WERI-Rb-1 (cell line): Measurements from ENCODE around the gene LMX1A.
A peak's percentile ranks its signal among the peaks of the same experiment; 100 is the strongest.

Source experiments
- DNase-seq: peaks from one replicate; pipeline ENCODE4 v3.0.0-alpha.2; 2020
- H3K27ac ChIP-seq: fragments of 250-450 bp; sonication (Bioruptor Pico); 2 replicates; pipeline ENCODE4 v1.5.1; 2020; ENCODE audit warnings: mild to moderate bottlenecking, moderate library complexity
- H3K27me3 ChIP-seq: fragments of 250-450 bp; sonication (Bioruptor Pico); 2 replicates; pipeline ENCODE4 v1.5.1; 2021; ENCODE audit warnings: mild to moderate bottlenecking, low read depth, moderate library complexity; ENCODE audit not compliant: insufficient read depth, severe bottlenecking
- H3K36me3 ChIP-seq: fragments of 250-450 bp; sonication (Bioruptor Pico); 2 replicates; pipeline ENCODE4 v1.5.1; 2020; ENCODE audit warnings: mild to moderate bottlenecking, moderate library complexity
- H3K4me3 ChIP-seq: 2 replicates; pipeline ENCODE4 v1.5.1; 2011; ENCODE audit warnings: low read depth, mild to moderate bottlenecking, control low read depth, low read length
- H3K9me3 ChIP-seq: fragments of 250-450 bp; sonication (Bioruptor Pico); 2 replicates; pipeline ENCODE4 v1.5.1; 2021; ENCODE audit warnings: mild to moderate bottlenecking, moderate library complexity; ENCODE audit not compliant: severe bottlenecking
- CTCF ChIP-seq: IDR thresholded peaks from 2 replicates; pipeline ENCODE4 v1.5.1; 2011; ENCODE audit warnings: low read depth, mild to moderate bottlenecking, control low read depth, inconsistent platforms, low read length

LMX1A gene

GRCh38 chr1:165189011-165189410, 167.5 kb downstream of the LMX1A start:
- DNase-seq = no peak
- no peak overlapping the region for H3K27ac ChIP-seq
- TF ChIP-seq CTCF = no peak
- no peak overlapping the region for H3K4me3 ChIP-seq
- no peaks in the 10 kb centered on the region for H3K9me3 ChIP-seq
- no peaks in the 10 kb centered on the region for H3K27me3 ChIP-seq
- H3K36me3 ChIP-seq = no peaks in the 10 kb centered on the region

DNA sequence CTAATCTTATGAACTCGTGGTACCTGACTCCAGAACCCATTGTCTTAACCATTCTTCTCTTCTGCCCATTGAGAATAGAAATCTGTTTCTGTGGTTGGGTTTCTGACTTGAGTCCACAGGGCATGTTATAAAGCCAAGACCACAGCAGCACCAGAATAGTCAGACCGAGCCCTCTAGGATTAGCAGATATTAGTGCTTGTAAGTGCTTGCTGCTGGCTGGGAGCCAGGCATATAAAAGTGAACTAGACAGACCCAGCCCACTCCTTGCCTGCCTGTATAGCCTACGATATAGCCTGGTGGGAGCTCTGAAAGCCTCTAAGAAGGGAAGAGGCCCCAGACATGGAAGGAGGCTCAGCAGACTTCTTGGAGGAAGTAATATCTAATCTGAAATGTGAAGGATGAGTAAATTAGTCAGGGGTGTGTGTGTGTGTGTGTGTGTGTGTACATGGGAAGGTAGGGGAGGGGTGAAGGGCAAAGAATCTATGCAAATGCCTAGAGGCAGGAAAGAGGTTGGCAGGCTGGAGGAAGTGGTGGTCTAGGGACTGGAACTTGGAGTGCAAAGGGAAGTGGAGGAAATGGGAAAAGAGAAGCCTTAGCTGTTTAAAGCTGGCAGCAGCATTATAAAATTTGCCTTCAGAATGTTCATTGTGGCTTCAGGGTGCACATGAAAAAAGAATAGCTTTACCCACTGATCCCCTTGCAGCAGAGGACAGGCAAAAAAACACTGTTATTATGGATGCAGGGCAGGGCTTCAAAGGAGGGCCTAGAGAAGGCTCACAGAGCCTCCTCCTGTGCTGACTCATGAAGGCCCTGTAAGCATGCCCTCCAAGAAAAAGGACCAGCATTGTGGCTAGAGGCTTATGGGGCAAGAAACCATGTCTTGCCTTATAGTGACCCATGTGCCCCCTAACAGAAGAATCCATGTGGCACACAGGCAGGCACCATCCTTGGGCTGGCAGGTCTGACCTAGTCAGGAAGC, 169.2 kb downstream of the LMX1A start:
- peak; percentile 23 for DNase-seq
- H3K27ac ChIP-seq = no peak overlapping the region
- no peak for TF ChIP-seq CTCF
- H3K4me3 ChIP-seq = no peak overlapping the region
- H3K36me3 ChIP-seq = no peaks in the 10 kb centered on the region
- no peaks in the 10 kb centered on the region for H3K27me3 ChIP-seq
- H3K9me3 ChIP-seq = peaks cover 11% of the 10 kb centered on the region

DNA sequence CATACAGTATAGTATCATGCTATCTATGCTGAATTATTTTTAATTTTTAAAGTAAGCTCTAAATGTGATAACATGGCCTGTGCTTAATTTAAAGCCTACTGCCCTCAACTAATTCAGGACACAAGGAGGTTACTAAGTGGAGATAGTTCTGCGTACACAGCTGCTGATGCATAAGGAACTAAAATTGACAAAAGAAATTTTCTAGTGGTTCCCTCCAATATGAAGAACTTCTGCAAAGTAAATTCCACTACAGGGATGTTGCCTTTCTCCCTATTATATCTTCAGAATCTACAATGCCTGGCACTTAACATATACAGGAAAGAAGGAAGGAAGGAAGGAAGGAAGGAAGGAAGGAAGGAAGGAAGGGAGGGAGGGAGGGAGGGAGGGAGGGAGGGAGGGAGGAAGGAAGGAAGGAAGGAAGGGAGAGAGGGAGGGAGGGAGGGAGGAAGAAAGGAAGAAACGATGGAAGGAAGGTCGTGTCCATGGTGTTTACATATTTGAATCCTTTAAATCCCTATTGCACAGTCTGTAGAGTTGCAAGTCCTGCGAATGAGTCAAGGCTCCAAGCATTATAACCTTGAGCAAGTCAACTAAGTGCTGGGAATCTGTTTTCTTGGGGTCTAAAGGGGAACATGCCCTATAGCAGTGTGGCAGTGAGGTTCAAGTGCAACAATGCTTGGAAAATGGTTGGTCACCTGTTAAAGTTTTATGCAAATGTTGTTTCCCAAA, 171.2 kb downstream of the LMX1A start:
- Histone ChIP-seq H3K27me3 (no peaks in the 10 kb centered on the region), H3K9me3 (peaks cover 15% of the 10 kb centered on the region), H3K27ac (no peak overlapping the region), H3K36me3 (no peaks in the 10 kb centered on the region), H3K4me3 (no peak overlapping the region)
- DNase-seq = no peak
- TF ChIP-seq CTCF = no peak

DNA sequence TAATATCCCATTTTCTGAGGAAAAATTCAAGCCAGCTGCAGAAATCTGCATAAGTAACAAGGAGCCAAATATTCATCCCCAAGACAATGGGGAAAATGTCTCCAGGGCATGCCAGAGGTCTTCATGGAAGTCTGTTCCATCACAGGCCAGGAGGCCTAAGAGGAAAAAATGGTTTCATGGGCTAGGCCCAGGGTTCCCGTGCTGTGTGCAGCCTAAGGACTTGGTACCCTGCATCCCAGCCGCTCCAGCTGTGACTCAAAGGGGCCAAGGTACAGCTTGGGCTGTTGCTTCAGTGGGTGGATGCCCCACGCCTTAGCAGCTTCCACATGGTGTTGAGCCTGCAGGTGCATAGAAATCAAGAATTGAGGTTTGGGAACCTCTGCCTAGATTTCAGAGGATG, 173.5 kb downstream of the LMX1A start:
- H3K27ac ChIP-seq = no peak overlapping the region
- no peaks in the 10 kb centered on the region for H3K27me3 ChIP-seq
- H3K4me3 ChIP-seq = no peak overlapping the region
- peaks cover 15% of the 10 kb centered on the region for H3K9me3 ChIP-seq
- DNase-seq = no peak
- TF ChIP-seq CTCF = no peak
- no peaks in the 10 kb centered on the region for H3K36me3 ChIP-seq

DNA sequence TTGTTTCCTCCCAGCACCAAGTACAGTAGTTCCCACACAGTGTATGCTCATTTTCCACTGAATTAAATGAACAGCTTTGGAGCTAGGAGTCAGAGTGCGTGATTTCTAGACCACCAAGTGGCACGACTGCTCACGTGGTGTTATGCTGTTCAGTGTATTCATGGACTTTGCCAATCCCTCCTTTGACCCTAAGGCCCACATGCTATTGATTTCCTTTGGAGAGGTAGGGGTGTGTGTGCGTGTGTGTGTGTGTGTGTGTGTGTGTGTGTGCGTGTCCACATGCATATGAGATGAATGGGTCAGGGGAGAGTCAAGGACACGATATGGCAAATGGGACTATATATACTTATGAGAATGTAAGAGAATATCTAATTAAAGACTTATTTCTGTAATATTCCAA, 177.2 kb downstream of the LMX1A start:
- H3K36me3 ChIP-seq = no peaks in the 10 kb centered on the region
- DNase-seq = no peak
- no peaks in the 10 kb centered on the region for H3K27me3 ChIP-seq
- no peak overlapping the region for H3K4me3 ChIP-seq
- H3K9me3 ChIP-seq = peaks cover 15% of the 10 kb centered on the region
- H3K27ac ChIP-seq = no peak overlapping the region
- TF ChIP-seq CTCF = no peak
